Fibroblast of lung (primary cell): ENCODE results near the gene ROGDI. TPM values are rescaled to one million over a fixed set of nuclear protein-coding genes. Genes with fewer than 3 reads are reported as not detected.

Source experiments
- DNase-seq, 2 donors: peaks; one replicate each; pipeline versions ENCODE4 v3.0.0 to v3.0.0-alpha.2; 2010; ENCODE audit warnings: low read depth in 2 of 2
- H2AFZ ChIP-seq: 2 replicates; pipeline ENCODE4 v1.5.1; 2012; ENCODE audit warnings: low read length, control low read depth, inconsistent platforms
- H3K27ac ChIP-seq: 2 replicates; pipeline ENCODE4 v1.5.1; 2011; ENCODE audit warnings: low read length, control low read depth; ENCODE audit not compliant: insufficient read depth
- H3K27me3 ChIP-seq: 2 replicates; pipeline ENCODE4 v1.5.1; 2011; ENCODE audit warnings: mild to moderate bottlenecking, low read length; ENCODE audit not compliant: control insufficient read depth, insufficient read depth
- H3K36me3 ChIP-seq: 2 replicates; pipeline ENCODE4 v1.5.1; 2011; ENCODE audit warnings: low read length; ENCODE audit not compliant: control insufficient read depth, insufficient read depth
- H3K4me1 ChIP-seq: 2 replicates; pipeline ENCODE4 v1.5.1; 2011; ENCODE audit warnings: low read length; ENCODE audit not compliant: control insufficient read depth, insufficient read depth; ENCODE audit errors: extremely low read depth
- H3K4me2 ChIP-seq: 2 replicates; pipeline ENCODE4 v1.5.1; 2011; ENCODE audit warnings: low read length, control low read depth; ENCODE audit not compliant: insufficient read depth; ENCODE audit errors: extremely low read depth
- H3K4me3 ChIP-seq, 4 experiments: fragments of 200-600 bp in 1 of 4; sonication (generic) in 1 of 4; replicated peaks in 1 of 4; 2 replicates each; pipeline ENCODE4 v1.5.1; 2011 to 2016; ENCODE audit warnings: low read length in 4 of 4, low read depth in 3 of 4, mild to moderate bottlenecking in 3 of 4, control low read depth in 2 of 4, inconsistent platforms in 1 of 4, mixed read lengths in 1 of 4; ENCODE audit not compliant: insufficient read depth in 1 of 4; ENCODE audit errors: control extremely low read depth in 1 of 4
- H3K79me2 ChIP-seq: 2 replicates; pipeline ENCODE4 v1.5.1; 2012; ENCODE audit warnings: mild to moderate bottlenecking, low read length, inconsistent platforms; ENCODE audit not compliant: control insufficient read depth, insufficient read depth
- H3K9ac ChIP-seq: 2 replicates; pipeline ENCODE4 v1.5.1; 2011; ENCODE audit warnings: mild to moderate bottlenecking, low read length, control low read depth; ENCODE audit not compliant: insufficient read depth
- H3K9me3 ChIP-seq: 2 replicates; pipeline ENCODE4 v1.5.1; 2012; ENCODE audit warnings: low read depth, low read length; ENCODE audit not compliant: control insufficient read depth, insufficient read depth
- H4K20me1 ChIP-seq: 2 replicates; pipeline ENCODE4 v1.5.1; 2011; ENCODE audit warnings: low read length; ENCODE audit not compliant: control insufficient read depth, insufficient read depth; ENCODE audit errors: extremely low read depth
- EZH2 ChIP-seq: IDR thresholded peaks from 2 replicates; pipeline ENCODE4 v1.5.1; 2012; ENCODE audit warnings: low read length, control low read depth, mild to moderate bottlenecking; ENCODE audit errors: missing control alignments
- polyA plus RNA-seq, 2 donors: library from polyadenylated mRNA; depleted of rRNA in 1 of 2; stranded (reverse) in 1 of 2; unstranded in 1 of 2; fragments of >200 nt; gene quantifications; 2 replicates each; pipeline ENCODE4 v1.2.1, GENCODE V29; 2011 to 2012; ENCODE audit warnings: missing spikeins in 1 of 2
- total RNA-seq: library from RNA; depleted of rRNA; stranded (reverse); fragments of >200 nt; gene quantifications from 2 replicates; pipeline ENCODE4 v1.2.1, GENCODE V29; 2014
- TF ChIP-seq, protein P1 (sequence below), 2 donors: IDR thresholded peaks in 1 of 2; conservative IDR thresholded peaks in 1 of 2; 1 replicate in 1 of 2; 2 replicates in 1 of 2; pipeline ENCODE4 v1.5.1; 2011 to 2012; ENCODE audit warnings: low read length in 2 of 2, control low read depth in 1 of 2, inconsistent platforms in 1 of 2, low read depth in 1 of 2, mild to moderate bottlenecking in 1 of 2

The ROGDI gene
- total and polyA plus RNA-seq, 2 donors (not counting 1 experiment from before 2014, with no cell fraction given), result 9.2 to 13.0 TPM

DNA sequence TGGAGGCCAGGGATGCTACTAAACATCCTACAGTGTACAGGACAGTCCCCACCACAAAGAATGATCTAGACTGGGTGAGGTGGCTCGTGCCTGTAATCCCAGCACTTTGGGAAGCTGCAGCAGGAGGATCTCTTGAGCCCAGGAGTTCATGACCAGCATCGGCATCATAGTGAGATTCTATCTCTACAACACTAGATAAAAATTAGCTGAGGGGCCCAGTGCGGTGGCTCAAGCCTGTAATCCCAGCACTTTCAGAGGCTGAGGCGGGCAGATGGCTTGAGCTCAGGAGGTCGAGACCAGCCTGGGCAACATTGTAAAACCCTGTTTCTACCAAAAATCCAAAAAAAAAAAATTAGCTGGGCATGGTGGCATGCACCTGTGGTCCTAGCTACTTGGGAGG lies 30.1 kb downstream of the ROGDI start:
- Histone ChIP-seq H3K36me3 (no peaks in the 10 kb centered on the region), H3K4me3 (no peak overlapping the region), H3K79me2 (no peaks in the 10 kb centered on the region), H3K9ac (no peak overlapping the region), H3K4me1 (peaks cover 3% of the 10 kb centered on the region), H2AFZ (no peak overlapping the region), H3K4me2 (no peak overlapping the region), H4K20me1 (no peaks in the 10 kb centered on the region), H3K9me3 (no peaks in the 10 kb centered on the region), H3K27ac (no peak overlapping the region), H3K27me3 (no peaks in the 10 kb centered on the region)
- TF ChIP-seq, protein P1, sequence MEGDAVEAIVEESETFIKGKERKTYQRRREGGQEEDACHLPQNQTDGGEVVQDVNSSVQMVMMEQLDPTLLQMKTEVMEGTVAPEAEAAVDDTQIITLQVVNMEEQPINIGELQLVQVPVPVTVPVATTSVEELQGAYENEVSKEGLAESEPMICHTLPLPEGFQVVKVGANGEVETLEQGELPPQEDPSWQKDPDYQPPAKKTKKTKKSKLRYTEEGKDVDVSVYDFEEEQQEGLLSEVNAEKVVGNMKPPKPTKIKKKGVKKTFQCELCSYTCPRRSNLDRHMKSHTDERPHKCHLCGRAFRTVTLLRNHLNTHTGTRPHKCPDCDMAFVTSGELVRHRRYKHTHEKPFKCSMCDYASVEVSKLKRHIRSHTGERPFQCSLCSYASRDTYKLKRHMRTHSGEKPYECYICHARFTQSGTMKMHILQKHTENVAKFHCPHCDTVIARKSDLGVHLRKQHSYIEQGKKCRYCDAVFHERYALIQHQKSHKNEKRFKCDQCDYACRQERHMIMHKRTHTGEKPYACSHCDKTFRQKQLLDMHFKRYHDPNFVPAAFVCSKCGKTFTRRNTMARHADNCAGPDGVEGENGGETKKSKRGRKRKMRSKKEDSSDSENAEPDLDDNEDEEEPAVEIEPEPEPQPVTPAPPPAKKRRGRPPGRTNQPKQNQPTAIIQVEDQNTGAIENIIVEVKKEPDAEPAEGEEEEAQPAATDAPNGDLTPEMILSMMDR (conservative IDR thresholded peaks at IDR 0.05 in 1 of 2, IDR thresholded peaks at IDR 0.05 in 1 of 2; ENCODE audit: low read depth in 1 of 2, low read length in 2 of 2), result no peak
- no peak for DNase-seq

DNA sequence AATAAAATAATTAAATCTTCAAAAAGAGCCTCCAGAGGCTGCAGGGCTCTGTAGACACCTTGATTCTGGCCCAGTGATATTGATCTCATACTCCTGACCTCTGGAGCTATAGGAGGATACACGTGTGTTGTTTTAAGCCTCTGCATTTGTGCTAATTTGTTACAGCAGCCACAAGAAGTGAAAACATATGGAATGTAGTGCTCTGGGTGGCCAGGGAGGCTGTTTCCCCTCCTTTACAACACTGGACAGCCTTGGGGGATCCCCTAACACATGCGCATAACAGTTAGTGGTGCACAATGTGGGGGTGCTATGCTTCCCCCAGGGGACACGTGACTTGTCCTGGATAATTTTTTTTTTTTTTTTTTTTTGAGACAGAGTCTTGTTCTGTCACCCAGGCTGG lies 30.8 kb downstream of the ROGDI start:
- H3K27ac ChIP-seq, result no peak overlapping the region

DNA sequence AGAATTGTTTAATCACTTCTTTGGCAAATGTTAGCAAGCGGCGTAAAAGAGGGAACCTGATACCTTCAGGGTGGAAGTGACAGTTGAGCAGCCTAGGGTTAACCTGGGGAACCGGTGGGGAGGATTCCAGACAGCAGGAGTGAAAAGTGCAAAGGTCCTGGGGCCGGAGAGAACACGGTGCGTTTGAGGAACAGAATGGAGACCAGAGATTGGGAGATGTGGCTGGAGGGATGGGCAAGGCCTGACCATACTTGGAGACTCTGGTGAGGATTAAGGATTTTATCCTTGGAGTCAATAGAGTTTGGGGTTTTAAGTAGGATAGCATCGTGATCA lies 33.2 kb downstream of the ROGDI start:
- no peak overlapping the region for H3K27ac ChIP-seq
- no peaks in the 10 kb centered on the region for H3K27me3 ChIP-seq
- no peaks in the 10 kb centered on the region for H3K36me3 ChIP-seq
- no peak overlapping the region for H3K9ac ChIP-seq
- peak overlapping the region; percentile 80 for H3K4me2 ChIP-seq
- H3K79me2 ChIP-seq, result peaks cover 18% of the 10 kb centered on the region
- no peak for DNase-seq
- no peaks in the 10 kb centered on the region for H4K20me1 ChIP-seq
- H3K4me3 ChIP-seq, result peak overlapping the region in 3 of 4 experiments; percentile 53 to 65 (median 62)
- H3K4me1 ChIP-seq, result peaks cover 11% of the 10 kb centered on the region
- no peaks in the 10 kb centered on the region for H3K9me3 ChIP-seq
- peak overlapping the region; percentile 54 for H2AFZ ChIP-seq
- TF ChIP-seq, protein P1 (conservative IDR thresholded peaks at IDR 0.05 in 1 of 2, IDR thresholded peaks at IDR 0.05 in 1 of 2; ENCODE audit: low read depth in 1 of 2, low read length in 2 of 2), result no peak
- no peak for TF ChIP-seq EZH2

More for the DNA sequence above, 30.8 kb downstream of the ROGDI start:
- H2AFZ ChIP-seq, result no peak overlapping the region
- no peaks in the 10 kb centered on the region for H3K27me3 ChIP-seq
- peaks cover 2% of the 10 kb centered on the region for H3K79me2 ChIP-seq
- no peaks in the 10 kb centered on the region for H3K9me3 ChIP-seq
- no peak overlapping the region for H3K4me3 ChIP-seq
- no peak for DNase-seq
- no peaks in the 10 kb centered on the region for H4K20me1 ChIP-seq
- no peak overlapping the region for H3K9ac ChIP-seq
- peaks cover 6% of the 10 kb centered on the region for H3K4me1 ChIP-seq
- TF ChIP-seq EZH2, result no peak
- TF ChIP-seq, protein P1 (conservative IDR thresholded peaks at IDR 0.05 in 1 of 2, IDR thresholded peaks at IDR 0.05 in 1 of 2; ENCODE audit: low read depth in 1 of 2, low read length in 2 of 2), result no peak
- no peak overlapping the region for H3K4me2 ChIP-seq
- H3K36me3 ChIP-seq, result no peaks in the 10 kb centered on the region
